SU-DHL-6 (cell line): Measurements from ENCODE around the gene UGGT2.

Source experiments
- H2AFZ ChIP-seq: fragments of 200-600 bp; sonication (generic); 2 replicates; pipeline ENCODE4 v1.6.1; 2014; ENCODE audit warnings: low read depth, mild to moderate bottlenecking, moderate library complexity, mixed read lengths, antibody characterized with exemption, low read length; ENCODE audit not compliant: severe bottlenecking
- H3F3A ChIP-seq: fragments of 200-600 bp; shearing (Covaris generic); 2 replicates; pipeline ENCODE4 v1.6.0; 2016; ENCODE audit warnings: antibody characterized with exemption, mild to moderate bottlenecking; ENCODE audit not compliant: insufficient read depth
- H3K27ac ChIP-seq: fragments of 200-600 bp; sonication (generic); 2 replicates; pipeline ENCODE4 v1.5.1; 2016; ENCODE audit warnings: low read depth, mild to moderate bottlenecking, low read length, moderate library complexity, mixed read lengths
- H3K27me3 ChIP-seq: fragments of 200-600 bp; sonication (generic), shearing (Covaris generic); 2 replicates; pipeline ENCODE4 v1.6.0; 2014; ENCODE audit warnings: mild to moderate bottlenecking, low read length
- H3K36me3 ChIP-seq: fragments of 200-600 bp; sonication (generic); 2 replicates; pipeline ENCODE4 v1.6.1; 2014; ENCODE audit warnings: mild to moderate bottlenecking, low read length, mixed read lengths
- H3K4me2 ChIP-seq: fragments of 300-600, 200-600 bp; shearing (Covaris generic), sonication (generic); 2 replicates; pipeline ENCODE4 v1.6.0; 2014; ENCODE audit warnings: low read length, low read depth, mild to moderate bottlenecking; ENCODE audit not compliant: poor library complexity, severe bottlenecking
- H3K4me3 ChIP-seq: fragments of 200-600 bp; sonication (generic); 2 replicates; pipeline ENCODE4 v1.5.1; 2014; ENCODE audit warnings: antibody characterized with exemption, low read length, mild to moderate bottlenecking, mixed read lengths; ENCODE audit not compliant: insufficient read depth, poor library complexity, severe bottlenecking
- H3K79me2 ChIP-seq: fragments of 200-600 bp; sonication (generic); 2 replicates; pipeline ENCODE4 v1.6.1; 2014; ENCODE audit warnings: mild to moderate bottlenecking, low read length, moderate library complexity; ENCODE audit not compliant: insufficient read depth
- H3K9ac ChIP-seq: fragments of 200-600 bp; sonication (generic); 2 replicates; pipeline ENCODE4 v1.7.0; 2014; ENCODE audit warnings: mild to moderate bottlenecking, low read length
- H3K9me2 ChIP-seq: fragments of 200-600 bp; sonication (generic); replicated peaks from 2 replicates; pipeline ENCODE4 v1.6.1; 2014; ENCODE audit warnings: low read length; ENCODE audit not compliant: insufficient read depth
- H3K9me3 ChIP-seq: fragments of 200-600 bp; sonication (generic); 2 replicates; pipeline ENCODE4 v1.6.1; 2014; ENCODE audit warnings: low read length, mixed read lengths; ENCODE audit not compliant: insufficient read depth
- H4K20me1 ChIP-seq: fragments of 200-600 bp; sonication (generic); 2 replicates; pipeline ENCODE4 v1.6.1; 2014; ENCODE audit warnings: low read depth, mild to moderate bottlenecking, antibody characterized with exemption, low read length, moderate library complexity, mixed read lengths
- CTCF ChIP-seq: fragments of 200-600 bp; sonication (generic); IDR thresholded peaks from one replicate; pipeline ENCODE4 v1.5.1; 2017; ENCODE audit warnings: antibody characterized with exemption, mild to moderate bottlenecking, low read length, moderate library complexity; ENCODE audit not compliant: insufficient read depth, poor library complexity, severe bottlenecking
- EZH2phosphoT487 ChIP-seq: fragments of 200-600 bp; sonication (generic), shearing (Covaris generic); conservative IDR thresholded peaks from 2 replicates; pipeline ENCODE4 v1.6.1; 2018; ENCODE audit warnings: mild to moderate bottlenecking, antibody characterized with exemption, low read length, moderate library complexity, mixed read lengths

UGGT2 gene

GRCh38 chr13:95834134-95834765 lies 219.0 kb downstream of the UGGT2 start:
- H3K4me2 ChIP-seq: no peak overlapping the region
- H2AFZ ChIP-seq: no peak overlapping the region
- no peaks in the 10 kb centered on the region for H3K36me3 ChIP-seq
- no peak overlapping the region for H3K27ac ChIP-seq
- H3K4me3 ChIP-seq: no peak overlapping the region
- H3K79me2 ChIP-seq: no peaks in the 10 kb centered on the region
- no peaks in the 10 kb centered on the region for H4K20me1 ChIP-seq
- TF ChIP-seq CTCF (peak; percentile 77), EZH2phosphoT487 (no peak)
- no peaks in the 10 kb centered on the region for H3F3A ChIP-seq
- no peaks in the 10 kb centered on the region for H3K9me3 ChIP-seq
- H3K27me3 ChIP-seq: no peaks in the 10 kb centered on the region
- no peaks in the 10 kb centered on the region for H3K9me2 ChIP-seq
- H3K9ac ChIP-seq: no peak overlapping the region

GRCh38 chr13:95833719-95834118 lies 219.5 kb downstream of the UGGT2 start:
- no peaks in the 10 kb centered on the region for H3K27me3 ChIP-seq
- no peak overlapping the region for H3K27ac ChIP-seq
- H3K4me3 ChIP-seq: no peak overlapping the region
- no peak for TF ChIP-seq CTCF
- TF ChIP-seq EZH2phosphoT487: no peak
- no peaks in the 10 kb centered on the region for H3F3A ChIP-seq
- H3K36me3 ChIP-seq: no peaks in the 10 kb centered on the region
- H2AFZ ChIP-seq: no peak overlapping the region
- no peaks in the 10 kb centered on the region for H3K9me3 ChIP-seq
- no peaks in the 10 kb centered on the region for H4K20me1 ChIP-seq
- no peak overlapping the region for H3K4me2 ChIP-seq
- H3K79me2 ChIP-seq: no peaks in the 10 kb centered on the region
- H3K9me2 ChIP-seq: no peaks in the 10 kb centered on the region
- no peak overlapping the region for H3K9ac ChIP-seq

GRCh38 chr13:95833126-95833525 lies 220.1 kb downstream of the UGGT2 start:
- Histone ChIP-seq H3K36me3 (no peaks in the 10 kb centered on the region), H3F3A (no peaks in the 10 kb centered on the region), H3K9me3 (no peaks in the 10 kb centered on the region), H3K9me2 (no peaks in the 10 kb centered on the region), H4K20me1 (no peaks in the 10 kb centered on the region), H3K4me3 (no peak overlapping the region), H3K27ac (no peak overlapping the region), H3K9ac (no peak overlapping the region), H3K4me2 (no peak overlapping the region), H3K27me3 (no peaks in the 10 kb centered on the region), H2AFZ (no peak overlapping the region), H3K79me2 (no peaks in the 10 kb centered on the region)
- no peak for TF ChIP-seq EZH2phosphoT487
- no peak for TF ChIP-seq CTCF
